Measurements from ENCODE around the gene GRK5.
A peak's percentile ranks its signal among the peaks of the same experiment; 100 is the strongest.

GRK5 gene

GRCh38 chr10:119379466-119380071, 172.2 kb downstream of the GRK5 start:
- no peak for DNase-seq (ENCODE audit: low spot score)

GRCh38 chr10:119383174-119383856, 175.9 kb downstream of the GRK5 start:
- DNase-seq (ENCODE audit: low spot score): no peak

- DNase-seq (ENCODE audit: low spot score): no peak
Observed at GRCh38 chr10:119384127-119384526, 176.8 kb downstream of the GRK5 start.

GRCh38 chr10:119386666-119387065, 179.3 kb downstream of the GRK5 start:
- DNase-seq (ENCODE audit: low spot score): no peak

- DNase-seq (ENCODE audit: low spot score): no peak
Observed at GRCh38 chr10:119388849-119389345, 181.5 kb downstream of the GRK5 start.

- DNase-seq (ENCODE audit: low spot score): no peak
Observed at GRCh38 chr10:119391440-119392251, 184.3 kb downstream of the GRK5 start.

- DNase-seq (ENCODE audit: low spot score): peak; percentile 42
Observed at GRCh38 chr10:119393019-119393418, 185.6 kb downstream of the GRK5 start.

- DNase-seq (ENCODE audit: low spot score): no peak
Observed at GRCh38 chr10:119393421-119393820, 186.1 kb downstream of the GRK5 start.

- DNase-seq (ENCODE audit: low spot score): no peak
Observed at GRCh38 chr10:119393845-119394244, 186.5 kb downstream of the GRK5 start.

- DNase-seq (ENCODE audit: low spot score): no peak
Observed at GRCh38 chr10:119394657-119395279, 187.4 kb downstream of the GRK5 start.

- DNase-seq (ENCODE audit: low spot score): no peak
Observed at GRCh38 chr10:119395280-119396007, 188.1 kb downstream of the GRK5 start.

GRCh38 chr10:119396008-119396708, 188.8 kb downstream of the GRK5 start:
- DNase-seq (ENCODE audit: low spot score): no peak

- DNase-seq (ENCODE audit: low spot score): no peak
Observed at GRCh38 chr10:119396709-119397071, 189.3 kb downstream of the GRK5 start.

GRCh38 chr10:119397416-119397815, 190.0 kb downstream of the GRK5 start:
- no peak for DNase-seq (ENCODE audit: low spot score)

- no peak for DNase-seq (ENCODE audit: low spot score)
Observed at GRCh38 chr10:119398996-119399395, 191.6 kb downstream of the GRK5 start.

- DNase-seq (ENCODE audit: low spot score): no peak
Observed at GRCh38 chr10:119399466-119399865, 192.1 kb downstream of the GRK5 start.

GRCh38 chr10:119401671-119402395, 194.5 kb downstream of the GRK5 start:
- no peak for DNase-seq (ENCODE audit: low spot score)

- DNase-seq (ENCODE audit: low spot score): no peak
Observed at GRCh38 chr10:119403921-119404320, 196.6 kb downstream of the GRK5 start.

GRCh38 chr10:119404719-119405519, 197.5 kb downstream of the GRK5 start:
- DNase-seq (ENCODE audit: low spot score): no peak

GRCh38 chr10:119405520-119405807, 198.1 kb downstream of the GRK5 start:
- no peak for DNase-seq (ENCODE audit: low spot score)
